GM19025 (cell line): ENCODE data around the gene SKIDA1.

ENCODE experiments used
- ATAC-seq: cut with Tn5 transposase; IDR thresholded peaks from one replicate; pipeline ENCODE4 v1.9.1; 2021; ENCODE audit warnings: mild to moderate bottlenecking, low read depth, moderate library complexity; ENCODE audit not compliant: unreplicated experiment

Gene SKIDA1

DNA sequence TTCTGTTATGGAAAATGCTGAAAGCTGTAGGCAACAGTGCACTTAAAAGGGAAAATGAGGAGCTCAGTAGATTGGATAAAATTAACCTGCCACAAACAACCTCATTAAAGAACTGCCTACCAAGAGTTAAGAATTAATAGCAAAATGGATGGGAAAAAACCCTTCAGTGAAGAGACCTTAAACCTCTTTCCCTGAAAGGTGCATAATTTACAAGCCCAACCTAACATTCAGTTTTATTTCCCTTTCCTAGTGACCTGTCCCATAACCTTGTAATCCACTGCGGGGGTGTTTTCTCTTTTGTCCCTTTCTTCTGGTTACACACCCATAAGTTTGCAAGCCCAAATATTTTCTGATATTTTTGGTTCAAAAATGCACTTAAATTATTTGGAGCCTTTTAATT, 21.9 kb downstream of the SKIDA1 start:
- ATAC-seq: no peak

DNA sequence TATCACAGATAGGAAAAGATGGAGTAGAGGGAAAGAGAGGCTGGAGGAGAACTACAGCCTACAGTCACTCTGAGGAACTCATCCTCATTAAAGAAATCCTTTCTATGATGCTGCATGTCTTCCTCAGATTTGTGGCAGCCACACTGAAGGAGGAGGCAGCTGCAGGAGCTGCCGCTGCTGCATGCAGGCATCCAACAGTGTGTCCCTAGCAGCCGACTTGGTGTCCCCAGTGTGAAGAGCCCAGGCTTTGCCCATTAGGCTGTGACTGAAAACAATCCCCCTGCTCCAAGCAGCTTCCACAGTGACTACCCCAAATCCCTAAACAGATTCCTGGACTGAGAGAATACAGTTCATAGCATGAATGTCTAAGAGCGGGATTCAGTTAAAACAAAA, 23.1 kb downstream of the SKIDA1 start:
- ATAC-seq: no peak

DNA sequence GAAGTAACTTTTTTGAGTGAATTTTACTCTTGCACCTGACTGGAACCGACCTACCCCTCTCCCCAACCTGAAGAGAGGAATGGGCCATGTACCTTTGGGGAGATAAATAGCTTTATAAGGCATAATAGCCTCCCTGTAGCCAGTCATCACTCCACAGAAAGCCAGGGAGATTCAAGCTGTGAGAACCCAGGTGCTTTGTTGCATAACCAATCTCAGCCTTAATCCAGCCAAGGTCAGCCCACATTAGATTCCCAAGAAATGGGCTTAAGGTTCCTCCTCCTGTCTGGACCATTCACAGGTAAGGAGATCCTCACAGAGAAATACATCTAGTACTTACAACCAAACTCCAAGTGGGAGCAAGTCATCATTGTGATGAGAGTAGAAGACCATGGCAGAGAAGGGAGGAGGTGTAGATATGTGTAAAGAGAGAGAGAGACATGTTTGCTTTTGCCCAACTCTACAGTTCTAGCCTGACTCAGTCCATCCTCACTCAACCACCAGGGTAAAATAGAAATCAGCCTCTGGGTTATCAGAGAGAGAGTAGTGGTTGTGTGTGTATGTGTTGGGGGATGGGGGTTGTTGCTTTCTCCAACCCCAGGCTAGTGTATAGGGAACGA, 23.6 kb downstream of the SKIDA1 start:
- no peak for ATAC-seq

GRCh38 chr10:21501091-21501490, 24.4 kb downstream of the SKIDA1 start:
- no peak for ATAC-seq

GRCh38 chr10:21500578-21500910, 24.9 kb downstream of the SKIDA1 start:
- ATAC-seq: no peak

DNA sequence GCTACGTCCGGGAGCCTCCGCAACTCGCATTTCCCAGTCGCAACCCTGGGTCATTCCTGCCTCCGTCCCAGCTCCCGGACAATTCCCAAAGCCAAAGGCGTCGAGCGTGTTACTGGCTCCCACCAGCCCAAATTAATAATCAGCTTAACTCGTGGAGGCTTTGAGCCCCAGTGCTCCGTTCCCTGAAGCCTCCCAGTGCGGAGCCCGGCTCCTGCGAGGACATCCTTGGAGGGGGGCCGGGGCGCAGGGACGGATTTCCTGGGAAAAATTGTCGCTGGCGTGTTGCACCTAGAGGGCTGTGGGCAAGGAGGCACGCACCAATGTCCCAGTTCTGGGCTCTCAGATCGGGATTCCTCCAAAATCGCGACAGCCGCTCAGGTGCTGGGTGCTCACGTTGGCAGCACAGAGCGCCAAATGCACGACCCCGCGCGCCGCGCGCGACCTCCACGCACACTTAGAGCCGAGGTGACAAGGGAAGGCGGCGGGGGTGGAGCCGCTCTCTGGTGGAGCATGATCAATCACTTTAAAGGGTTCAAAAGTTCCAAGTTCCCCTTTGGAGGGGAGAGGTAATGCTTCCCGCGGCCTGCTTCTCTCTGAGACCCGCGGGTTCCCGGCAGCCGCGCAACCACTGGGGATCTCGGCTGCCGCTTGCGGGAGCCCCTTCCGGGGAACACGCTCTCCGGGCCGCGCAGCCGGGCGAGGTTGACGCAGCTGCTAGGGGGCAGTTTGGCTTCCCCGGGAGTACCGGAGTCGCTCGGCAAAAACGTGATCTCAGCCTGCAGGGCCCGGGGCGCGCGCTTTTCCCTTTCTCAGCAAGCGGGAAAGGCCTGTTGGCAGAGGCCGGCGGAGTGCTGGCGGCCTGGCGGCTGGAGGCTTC, 25.5 kb downstream of the SKIDA1 start:
- ATAC-seq: no peak

- ATAC-seq: no peak
These were observed 26.5 kb downstream of the SKIDA1 start for GRCh38 chr10:21498986-21499385.

DNA sequence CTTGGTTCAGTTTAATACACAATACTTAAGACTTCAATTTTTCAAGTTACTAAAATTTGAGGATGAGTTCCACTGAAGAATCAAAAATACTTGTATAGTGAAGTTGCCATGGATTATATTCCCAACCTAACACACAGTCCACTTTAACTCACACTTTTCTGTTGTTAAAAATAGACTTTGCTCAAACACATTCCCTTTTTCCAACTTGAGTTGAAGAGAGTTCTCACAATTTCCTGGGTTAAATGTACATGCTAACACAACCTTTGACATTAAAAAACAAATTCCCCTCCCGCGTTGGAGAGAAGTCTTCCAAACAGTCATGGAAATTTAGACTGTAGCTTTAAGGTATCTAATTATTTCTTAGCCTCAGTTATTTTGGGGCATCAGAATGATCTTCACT, 27.1 kb downstream of the SKIDA1 start:
- no peak for ATAC-seq

- ATAC-seq: no peak
These were observed 28.2 kb downstream of the SKIDA1 start for GRCh38 chr10:21497177-21497807.

- no peak for ATAC-seq
These were observed 28.9 kb downstream of the SKIDA1 start for GRCh38 chr10:21496343-21497176.

DNA sequence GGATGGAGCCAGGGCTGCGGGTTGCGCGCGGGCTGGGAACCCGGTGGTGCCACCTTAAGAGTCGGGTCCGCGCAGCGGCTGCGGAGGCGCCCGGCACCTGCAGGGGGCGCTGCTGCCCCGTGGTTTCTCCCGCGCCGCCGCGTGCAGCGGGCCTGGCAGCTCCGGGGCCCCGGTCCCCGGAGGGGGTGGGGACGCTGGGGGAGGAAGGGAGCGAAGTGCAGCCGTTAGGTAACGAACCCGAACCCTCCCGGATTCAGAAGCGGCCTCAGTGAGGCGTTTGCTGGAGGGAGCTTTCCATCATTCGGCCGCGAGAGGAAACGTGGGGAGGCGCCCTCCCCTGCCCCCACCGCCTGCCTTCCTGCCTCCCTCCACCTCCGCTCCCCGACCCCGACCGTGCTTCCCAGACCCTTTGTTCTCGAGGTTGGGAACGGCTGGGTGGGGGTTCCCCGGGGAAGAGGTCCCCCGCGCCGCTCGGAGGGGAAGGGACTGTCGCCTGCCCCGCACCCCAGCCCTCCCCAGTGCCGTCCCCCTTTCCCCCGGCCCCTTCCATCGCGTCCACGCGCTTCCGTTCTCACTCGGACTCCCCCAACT, 29.6 kb downstream of the SKIDA1 start:
- ATAC-seq: peak; percentile 76

- no peak for ATAC-seq
These were observed 30.3 kb downstream of the SKIDA1 start for GRCh38 chr10:21495002-21495751.

GRCh38 chr10:21494191-21495001, 31.1 kb downstream of the SKIDA1 start:
- no peak for ATAC-seq

DNA sequence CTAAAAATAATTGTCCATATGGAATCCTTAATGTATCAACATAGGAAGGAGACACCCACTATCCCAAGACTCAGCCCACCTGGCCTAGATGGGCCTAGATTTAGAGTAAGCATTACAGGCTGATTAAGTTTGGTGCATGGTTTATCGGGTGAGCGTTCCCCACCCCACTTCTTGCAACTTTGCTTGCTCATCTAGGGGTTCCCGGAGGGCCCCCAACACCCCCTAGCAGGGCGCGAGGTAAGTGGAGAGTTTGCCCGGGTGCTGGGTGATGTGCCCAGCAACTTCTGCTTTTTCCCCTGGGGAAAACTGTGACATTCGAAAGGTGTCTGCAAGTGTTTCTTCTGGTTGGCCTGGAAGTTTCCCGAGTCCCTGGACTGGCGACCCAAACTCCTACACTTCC, 31.7 kb downstream of the SKIDA1 start:
- no peak for ATAC-seq

GRCh38 chr10:21492421-21492820, 33.1 kb downstream of the SKIDA1 start:
- ATAC-seq: no peak

DNA sequence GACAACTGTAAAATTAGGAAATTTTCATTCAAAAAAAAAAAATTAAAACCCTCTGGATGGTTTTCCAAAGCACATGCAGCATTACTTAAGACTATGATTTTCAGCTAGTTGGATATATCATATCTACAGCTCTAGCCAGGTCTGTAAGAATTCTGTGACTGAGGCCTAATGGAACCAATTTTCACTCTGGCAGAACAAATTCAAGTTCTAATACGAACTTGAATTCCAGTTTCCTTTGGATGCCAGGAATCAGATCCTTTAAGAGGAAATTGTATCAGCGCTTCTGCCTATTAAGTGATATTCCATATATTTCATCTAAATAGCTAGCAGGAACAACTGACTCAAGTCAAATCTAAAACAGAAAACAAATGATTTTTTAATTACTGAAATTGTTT, 34.8 kb downstream of the SKIDA1 start:
- no peak for ATAC-seq

GRCh38 chr10:21490028-21490710, 35.3 kb downstream of the SKIDA1 start:
- ATAC-seq: no peak

DNA sequence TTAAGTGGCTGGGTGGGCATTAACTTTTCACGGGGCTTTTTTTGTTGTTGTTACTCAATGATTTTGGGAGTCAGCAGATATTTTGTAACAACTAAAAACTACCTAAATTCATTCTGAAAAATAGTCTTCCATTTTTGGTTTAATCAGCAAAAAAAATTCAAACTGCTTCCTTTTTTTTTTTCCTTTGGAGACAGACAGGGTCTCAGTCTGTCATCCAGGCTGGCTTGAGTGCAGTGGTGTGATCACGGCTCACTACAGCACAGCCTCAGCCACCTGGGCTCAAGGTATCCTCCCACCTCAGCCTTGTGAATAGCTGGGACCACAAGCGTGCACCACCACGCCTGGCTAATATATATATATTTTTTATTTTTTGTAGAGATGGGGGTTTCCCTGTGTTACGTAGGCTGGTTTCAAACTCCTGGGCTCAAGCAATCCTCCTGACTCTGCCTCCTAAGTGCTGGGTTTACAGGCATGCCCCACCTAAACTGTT, 36.5 kb downstream of the SKIDA1 start:
- ATAC-seq: no peak
